SIG-M5 treated with dmso at 0.1 percent for 504 hours (cell line): ENCODE measurements around the gene ETV4.
"Not testable (repeated sequence)": the region's sequence is repeated elsewhere in the genome, so short reads cannot be mapped to it uniquely, and the experiment has no call there.

ENCODE experiments used
- DNase-seq: peaks from one replicate; lab custom pipeline; 2025; ENCODE audit not compliant: unreplicated experiment; lab: John Stamatoyannopoulos, UW

ETV4 gene

GRCh38 chr17:43517615-43518386 lies 28.3 kb downstream of the ETV4 start:
- no peak for DNase-seq

- no peak for DNase-seq
Observed at GRCh38 chr17:43517161-43517560, 29.0 kb downstream of the ETV4 start.

- no peak for DNase-seq
Observed at GRCh38 chr17:43515656-43516055, 30.5 kb downstream of the ETV4 start.

GRCh38 chr17:43511199-43511598 lies 34.9 kb downstream of the ETV4 start:
- DNase-seq = not testable (repeated sequence)

- DNase-seq = not testable (repeated sequence)
Observed at GRCh38 chr17:43509440-43509839, 36.7 kb downstream of the ETV4 start.

- no peak for DNase-seq
Observed at GRCh38 chr17:43490621-43491020, 55.5 kb downstream of the ETV4 start.

GRCh38 chr17:43483674-43484551 lies 62.2 kb downstream of the ETV4 start, which contains the start of gene DHX8:
TSS of gene DHX8 (plus strand) at chr17:43483975. CDS start at chr17:43484038, 63 bp downstream.
- DNase-seq = peak; percentile 100

- DNase-seq = no peak
Observed at GRCh38 chr17:43482103-43483012, 63.8 kb downstream of the ETV4 start.

- no peak for DNase-seq
Observed at GRCh38 chr17:43479948-43480347, 66.2 kb downstream of the ETV4 start.
